Heart left ventricle (tissue), 16 donors: ENCODE results near the gene COL11A2. TPM values are rescaled to one million over a fixed set of nuclear protein-coding genes. Genes with fewer than 3 reads are reported as not detected.

Experiments used
- ATAC-seq, 4 donors: fragments of 200-7000 bp; cut with Tn5 transposase; one replicate each; pipeline ENCODE4 v1.9.1; 2020 to 2022; ENCODE audit warnings: moderate library complexity in 4 of 4, mild to moderate bottlenecking in 3 of 4, moderate number of reproducible peaks in 1 of 4
- DNase-seq, 5 donors: peaks; one replicate each; pipeline ENCODE4 v3.0.0-alpha.2; 2020
- H3K27ac ChIP-seq, 12 donors: fragments of 200-600 bp; sonication (generic) in 4 of 12; one replicate each; pipeline versions ENCODE4 v1.5.0 to v1.8.0; 2016 to 2022; ENCODE audit warnings: mild to moderate bottlenecking in 2 of 12
- H3K27me3 ChIP-seq, 9 donors: fragments of 200-600 bp; sonication (generic) in 2 of 9; one replicate each; pipeline versions ENCODE4 v1.5.1 to v1.8.0; 2016 to 2022; ENCODE audit warnings: mild to moderate bottlenecking in 3 of 9
- H3K36me3 ChIP-seq, 9 donors: fragments of 200-600 bp; sonication (generic) in 2 of 9; one replicate each; pipeline versions ENCODE4 v1.5.0 to v1.8.0; 2018 to 2022; ENCODE audit warnings: mild to moderate bottlenecking in 2 of 9
- H3K4me1 ChIP-seq, 12 donors: fragments of 200-600 bp; sonication (generic) in 4 of 12; one replicate each; pipeline versions ENCODE4 v1.5.0 to v1.8.0; 2016 to 2022; ENCODE audit warnings: mild to moderate bottlenecking in 3 of 12
- H3K4me3 ChIP-seq, 12 donors: fragments of 200-600 bp; sonication (generic) in 4 of 12; one replicate each; pipeline versions ENCODE4 v1.5.0 to v1.8.0; 2017 to 2022; ENCODE audit warnings: mild to moderate bottlenecking in 9 of 12, moderate library complexity in 4 of 12
- H3K9me3 ChIP-seq, 12 donors: fragments of 200-600 bp; sonication (generic) in 4 of 12; one replicate each; pipeline versions ENCODE4 v1.5.0 to v1.8.0; 2016 to 2022; ENCODE audit warnings: mild to moderate bottlenecking in 1 of 12
- POLR2A ChIP-seq, 2 donors: fragments of 450-650 bp; IDR thresholded peaks; one replicate each; pipeline ENCODE4 v1.6.1; 2017; ENCODE audit warnings: antibody characterized with exemption in 2 of 2, mild to moderate bottlenecking in 2 of 2, moderate library complexity in 2 of 2
- WGBS, 4 donors: extraction: QIAGEN DNeasy Blood & Tissue Kit in 2 of 4; methylation state at CpG; one replicate each; pipeline versions ENCODE4 v1.1.5 to v1.1.7; 2013 to 2018; 5-methylcytosine and 5-hydroxymethylcytosine counted together
- intact Hi-C, 10 donors: fragments of 100-400 bp; cut with DNase I; formaldehyde crosslinking; loops; one replicate each; pipeline versions ENCODE4 v1.11.1 to v1.14.2; 2022
- polyA plus RNA-seq, 2 donors: library from polyadenylated mRNA; stranded (reverse); fragments of 200-250 nt; gene quantifications; one replicate each; pipeline ENCODE4 v1.2.3, GENCODE V29; 2013
- total RNA-seq, 9 donors: library from RNA; depleted of rRNA in 2 of 9; stranded (reverse); fragments of >200 nt in 2 of 9; fragmentation: NEBNext Ultra II Directional in 3 of 9; extraction: Animal tissue kit (Norgen Biotek cat#: 25700) in 3 of 9; gene quantifications; one replicate each; pipeline versions ENCODE4 v1.1.0 to v1.2.4, GENCODE V29; 2016 to 2023
- TF ChIP-seq, protein P1 (sequence below), 12 donors: fragments of 200-600 bp; sonication (generic) in 4 of 12; IDR thresholded peaks; one replicate each; pipeline versions ENCODE4 v1.5.0 to v1.8.0; 2018 to 2022; ENCODE audit warnings: antibody characterized with exemption in 12 of 12, mild to moderate bottlenecking in 5 of 12
- donor health status: ischemic (EF 13 %, LVEDD 7.1; RV severe dilation, severe dysfunction).
- donor health status: healthy with polysubstance abuse.
- donor health status: DM: no; HTN: yes; CAD: no.
- donor health status: DM: no; HTN: no; CAD: no.
- donor health status: ischemic (EF 25% LVEDD 6.9; RV normal size, moderate dysfunction).
- donor health status: ischemic (EF 25% LVEDD 5.7; RV mildly dilated, moderate dysfunction).
- donor health status: healthy.
- donor health status: DM: yes; HTN: yes; CAD: no.
- donor health status: ischemic (EF 35%, LVEDD 5.7; RV mildly dilated, moderate dysfunction).
- donor health status: nonischemic (EF 11% LVEDD 7.7; RV severe dilation, severe dysfunction).
- donor health status: DM: yes; HTN: yes; CAD: no.
- donor health status: PGD.
- donor health status: ischemic (EF 29% LVEDD 5.4; RV normal size, mild dysfunction).
- donor health status: nonischemic (EF 23%, LVEDD 6.1; RV moderate dilation, normal function).

COL11A2 gene
- total and polyA plus RNA-seq, 11 donors: 0.39 to 4.9 (median 0.93) TPM

DNA sequence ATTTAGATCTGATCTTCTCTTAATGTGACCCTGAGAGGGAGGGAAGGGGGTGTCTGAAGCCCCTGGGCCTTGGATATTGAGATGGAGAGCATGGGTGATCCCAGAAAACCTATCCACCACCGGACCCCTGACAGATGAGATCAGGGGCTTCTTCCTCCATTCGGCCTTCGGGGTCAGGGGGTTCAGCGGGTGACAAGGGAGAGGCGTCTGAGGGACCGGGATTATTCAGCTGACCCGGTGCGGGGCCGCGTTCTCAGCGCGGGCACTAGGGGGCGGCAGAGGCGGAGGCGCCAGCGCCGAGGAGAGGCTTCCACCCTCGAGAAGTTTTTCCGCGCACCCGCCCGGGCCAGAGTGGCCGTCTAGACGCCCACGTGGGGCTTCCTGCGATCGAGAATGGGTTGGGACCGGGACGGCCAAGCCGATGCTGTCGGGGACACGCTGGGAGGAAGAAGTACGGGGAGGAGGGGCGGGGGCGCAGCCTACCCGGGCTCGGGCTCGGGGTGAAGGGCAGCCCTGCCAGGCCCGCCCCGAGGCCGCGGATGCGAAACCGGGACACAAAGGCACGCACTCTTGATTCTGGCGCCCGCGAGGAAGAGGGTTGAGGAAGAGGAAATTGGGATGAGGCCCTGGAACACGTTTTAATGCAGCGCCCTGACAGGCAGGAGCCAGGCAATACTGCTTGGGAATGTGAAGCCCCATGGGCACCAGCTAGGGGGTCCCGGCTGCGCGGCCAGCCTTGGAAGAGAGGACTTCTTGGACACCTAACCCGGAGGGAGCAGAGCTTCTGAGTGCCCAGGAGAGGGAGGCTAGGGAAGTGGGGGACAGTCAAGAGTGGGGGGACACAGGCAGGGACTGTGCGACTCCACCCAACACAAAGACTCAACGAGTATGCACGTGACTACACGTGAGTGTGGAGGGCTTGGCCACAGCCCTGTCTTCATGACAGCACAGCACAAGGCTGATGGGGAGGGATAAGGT, 30.6 kb downstream of the COL11A2 start:
- Histone ChIP-seq H3K9me3 (no peaks in the 10 kb centered on the region), H3K27ac (peak overlapping the region in 8 of 12 donors; percentile 37 to 56 (median 54)), H3K4me1 (peaks cover 0 to 21% (median 10%) of the 10 kb centered on the region in 12 donors), H3K4me3 (peak overlapping the region in 11 of 12 donors; percentile 34 to 64 (median 52)), H3K36me3 (no peaks in the 10 kb centered on the region), H3K27me3 (no peaks in the 10 kb centered on the region)
- 5 to 10% (median 6%) methylated on average over 49 to 58 of the region's 58 CpGs for WGBS, 4 donors
- DNase-seq (peak; percentile 84 to 92 (median 86)), ATAC-seq (peak; percentile 38 to 94 (median 88))
- intact Hi-C loops: loop anchor here (1.0 to 5.0 kb wide), 6 partner anchors 35 to 87 kb away; no protein-coding TSS in a partner anchor
- TF ChIP-seq, protein P1, sequence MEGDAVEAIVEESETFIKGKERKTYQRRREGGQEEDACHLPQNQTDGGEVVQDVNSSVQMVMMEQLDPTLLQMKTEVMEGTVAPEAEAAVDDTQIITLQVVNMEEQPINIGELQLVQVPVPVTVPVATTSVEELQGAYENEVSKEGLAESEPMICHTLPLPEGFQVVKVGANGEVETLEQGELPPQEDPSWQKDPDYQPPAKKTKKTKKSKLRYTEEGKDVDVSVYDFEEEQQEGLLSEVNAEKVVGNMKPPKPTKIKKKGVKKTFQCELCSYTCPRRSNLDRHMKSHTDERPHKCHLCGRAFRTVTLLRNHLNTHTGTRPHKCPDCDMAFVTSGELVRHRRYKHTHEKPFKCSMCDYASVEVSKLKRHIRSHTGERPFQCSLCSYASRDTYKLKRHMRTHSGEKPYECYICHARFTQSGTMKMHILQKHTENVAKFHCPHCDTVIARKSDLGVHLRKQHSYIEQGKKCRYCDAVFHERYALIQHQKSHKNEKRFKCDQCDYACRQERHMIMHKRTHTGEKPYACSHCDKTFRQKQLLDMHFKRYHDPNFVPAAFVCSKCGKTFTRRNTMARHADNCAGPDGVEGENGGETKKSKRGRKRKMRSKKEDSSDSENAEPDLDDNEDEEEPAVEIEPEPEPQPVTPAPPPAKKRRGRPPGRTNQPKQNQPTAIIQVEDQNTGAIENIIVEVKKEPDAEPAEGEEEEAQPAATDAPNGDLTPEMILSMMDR (IDR thresholded peaks at IDR 0.05): peak; percentile 89 to 99 (median 94)
- TF ChIP-seq POLR2A (IDR thresholded peaks at IDR 0.05): no peak

DNA sequence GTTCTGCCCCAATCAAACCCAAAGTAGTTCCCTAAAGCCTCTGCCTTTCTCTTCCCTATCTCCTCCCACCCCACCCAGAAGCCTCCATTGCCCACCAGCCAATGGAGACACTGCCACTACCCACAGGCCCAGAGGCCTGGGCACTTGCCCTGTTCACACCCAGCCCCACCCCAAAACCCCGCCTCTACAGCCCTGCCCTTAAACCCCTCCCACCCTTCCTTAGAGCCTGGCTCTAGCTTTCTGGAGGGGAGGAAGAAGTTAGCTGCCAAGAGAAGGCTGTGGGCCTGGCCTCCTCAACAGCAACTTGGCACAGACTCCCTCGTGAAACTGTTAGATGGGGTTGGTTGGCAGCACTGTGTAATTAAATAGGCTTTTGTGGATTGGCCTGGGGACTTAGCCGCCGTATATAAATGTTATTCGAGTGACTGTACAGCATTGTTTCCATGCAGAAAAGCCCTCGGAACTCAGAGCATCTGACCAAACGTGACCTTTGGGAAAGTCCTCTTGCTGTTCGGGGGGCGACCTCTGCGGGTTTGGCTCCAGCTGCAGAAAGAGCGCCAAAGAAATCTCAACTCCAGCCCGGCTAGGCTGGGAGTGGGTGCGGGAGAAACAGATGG, 31.4 kb downstream of the COL11A2 start:
- WGBS, 4 donors: 45 to 58% (median 53%) methylated on average over 13 of the region's 13 CpGs
- H3K4me3 ChIP-seq: peak overlapping the region in 3 of 12 donors; percentile 51 to 60 (median 59)
- TF ChIP-seq, protein P1 (IDR thresholded peaks at IDR 0.05): no peak
- TF ChIP-seq POLR2A (IDR thresholded peaks at IDR 0.05): no peak

DNA sequence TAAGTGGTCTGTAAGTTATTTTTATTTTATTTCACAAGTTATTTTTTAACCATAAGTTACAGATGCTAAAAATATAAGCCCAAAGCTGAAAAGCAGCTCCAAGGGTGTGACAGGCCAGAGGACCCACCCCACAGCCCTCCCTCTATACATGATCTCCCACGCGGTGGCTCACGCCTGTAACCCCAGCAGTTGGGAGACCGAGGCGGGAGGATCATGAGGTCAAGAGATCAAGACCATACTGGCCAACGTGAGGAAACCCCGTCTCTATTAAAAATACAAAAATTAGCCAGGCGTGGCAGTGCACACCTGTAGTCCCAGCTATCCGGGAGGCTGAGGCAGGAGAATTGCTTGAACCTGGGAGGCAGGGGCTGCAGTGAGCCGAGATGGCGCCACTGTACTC, 32.2 kb downstream of the COL11A2 start:
- 87 to 94% (median 91%) methylated on average over 11 of the region's 11 CpGs for WGBS, 4 donors
- no peak overlapping the region for H3K4me3 ChIP-seq
- DNase-seq (no peak), ATAC-seq (no peak)
- H3K27me3 ChIP-seq: no peaks in the 10 kb centered on the region
- H3K9me3 ChIP-seq: no peaks in the 10 kb centered on the region
- intact Hi-C loops: loop anchor here in 8 of 10 donors (2.0 to 5.0 kb wide), 5 partner anchors 37 to 89 kb away; no protein-coding TSS in a partner anchor
- H3K27ac ChIP-seq: no peak overlapping the region
- TF ChIP-seq POLR2A (IDR thresholded peaks at IDR 0.05): no peak
- TF ChIP-seq, protein P1 (IDR thresholded peaks at IDR 0.05): no peak
- peaks cover 0 to 21% (median 10%) of the 10 kb centered on the region in 12 donors for H3K4me1 ChIP-seq
- H3K36me3 ChIP-seq: no peaks in the 10 kb centered on the region

More for the DNA sequence above, 31.4 kb downstream of the COL11A2 start:
- Histone ChIP-seq H3K27me3 (no peaks in the 10 kb centered on the region), H3K36me3 (no peaks in the 10 kb centered on the region), H3K9me3 (no peaks in the 10 kb centered on the region), H3K4me1 (peaks cover 0 to 21% (median 10%) of the 10 kb centered on the region in 12 donors), H3K27ac (peak overlapping the region in 2 of 12 donors; percentile 55 to 56)
- intact Hi-C loops: loop anchor here (1.0 to 5.0 kb wide), 6 partner anchors 36 to 88 kb away; no protein-coding TSS in a partner anchor
- ATAC-seq: peak in 3 of 4 donors; percentile 27 to 59 (median 53)
- DNase-seq: peak in 1 of 5 donors; percentile 43
